Glutamatergic neuron (in vitro differentiated cells): Measurements from ENCODE around the gene QKI. TPM values are rescaled to one million over a fixed set of nuclear protein-coding genes. Genes with fewer than 3 reads are reported as not detected.

Source experiments
- DNase-seq: peaks from one replicate; pipeline ENCODE4 v3.0.0; 2022
- H3K27ac Mint-ChIP-seq: one replicate; pipeline ENCODE4 v1.8.0; 2020; ENCODE audit warnings: mild to moderate bottlenecking, mixed read lengths, inconsistent platforms; ENCODE audit not compliant: unreplicated experiment
- H3K27me3 Mint-ChIP-seq: one replicate; pipeline ENCODE4 v1.8.0; 2020; ENCODE audit warnings: mild to moderate bottlenecking, moderate library complexity, mixed read lengths, inconsistent platforms; ENCODE audit not compliant: unreplicated experiment
- H3K36me3 Mint-ChIP-seq: one replicate; pipeline ENCODE4 v1.8.0; 2020; ENCODE audit warnings: mild to moderate bottlenecking, mixed read lengths, inconsistent platforms; ENCODE audit not compliant: unreplicated experiment
- H3K4me1 Mint-ChIP-seq: one replicate; pipeline ENCODE4 v1.8.0; 2020; ENCODE audit warnings: mild to moderate bottlenecking, low read depth, mixed read lengths, inconsistent platforms; ENCODE audit not compliant: unreplicated experiment
- H3K4me3 Mint-ChIP-seq: one replicate; pipeline ENCODE4 v1.8.0; 2020; ENCODE audit warnings: mild to moderate bottlenecking, mixed read lengths, inconsistent platforms; ENCODE audit not compliant: unreplicated experiment
- H3K9me3 Mint-ChIP-seq: one replicate; pipeline ENCODE4 v1.8.0; 2020; ENCODE audit warnings: mild to moderate bottlenecking, moderate library complexity, mixed read lengths, inconsistent platforms; ENCODE audit not compliant: unreplicated experiment
- CTCF ChIP-seq: fragments of 200-600 bp; sonication (generic); IDR thresholded peaks from one replicate; pipeline ENCODE4 v1.5.0; 2021; ENCODE audit not compliant: partially characterized antibody, unreplicated experiment
- total RNA-seq: library from RNA; stranded (reverse); fragmentation: NEBNext Ultra II Directional; extraction: Animal tissue kit (Norgen Biotek cat#: 25700); gene quantifications from one replicate; pipeline ENCODE4 v1.2.1, GENCODE V29; 2021; ENCODE audit not compliant: unreplicated experiment

Gene QKI
- total RNA-seq, 1 donor from 2014 or later = 50.5 TPM

GRCh38 chr6:163543321-163543720 is 128.8 kb downstream of the QKI start:
- Mint-ChIP-seq H3K27me3 (no peaks in the 10 kb centered on the region), H3K4me1 (peaks cover 50% of the 10 kb centered on the region), H3K36me3 (no peaks in the 10 kb centered on the region), H3K27ac (peak overlapping the region; percentile 29), H3K9me3 (peaks cover 2% of the 10 kb centered on the region), H3K4me3 (peak overlapping the region; percentile 41)
- no peak for TF ChIP-seq CTCF
- no peak for DNase-seq

GRCh38 chr6:163545370-163545769 is 130.9 kb downstream of the QKI start:
- peak overlapping the region; percentile 64 for H3K27ac Mint-ChIP-seq
- no peak overlapping the region for H3K4me3 Mint-ChIP-seq
- no peaks in the 10 kb centered on the region for H3K9me3 Mint-ChIP-seq
- peaks cover 42% of the 10 kb centered on the region for H3K4me1 Mint-ChIP-seq
- no peak for DNase-seq
- H3K36me3 Mint-ChIP-seq = no peaks in the 10 kb centered on the region
- H3K27me3 Mint-ChIP-seq = peaks cover 4% of the 10 kb centered on the region
- no peak for TF ChIP-seq CTCF

GRCh38 chr6:163547287-163547686 is 132.8 kb downstream of the QKI start:
- Mint-ChIP-seq H3K4me1 (peaks cover 33% of the 10 kb centered on the region), H3K27ac (no peak overlapping the region), H3K4me3 (no peak overlapping the region)

GRCh38 chr6:163548624-163549023 is 134.1 kb downstream of the QKI start:
- Mint-ChIP-seq H3K27ac (no peak overlapping the region), H3K4me1 (peaks cover 24% of the 10 kb centered on the region), H3K27me3 (peaks cover 7% of the 10 kb centered on the region), H3K36me3 (no peaks in the 10 kb centered on the region), H3K4me3 (no peak overlapping the region), H3K9me3 (no peaks in the 10 kb centered on the region)
- DNase-seq = no peak
- no peak for TF ChIP-seq CTCF

More at GRCh38 chr6:163547287-163547686, 132.8 kb downstream of the QKI start:
- Mint-ChIP-seq H3K9me3 (no peaks in the 10 kb centered on the region), H3K36me3 (no peaks in the 10 kb centered on the region), H3K27me3 (peaks cover 4% of the 10 kb centered on the region)
- DNase-seq = no peak
- TF ChIP-seq CTCF = no peak

- DNase-seq = no peak
- Mint-ChIP-seq H3K36me3 (no peaks in the 10 kb centered on the region), H3K4me1 (peaks cover 7% of the 10 kb centered on the region), H3K27me3 (peaks cover 4% of the 10 kb centered on the region), H3K27ac (peak overlapping the region; percentile 60), H3K4me3 (no peak overlapping the region), H3K9me3 (no peaks in the 10 kb centered on the region)
- no peak for TF ChIP-seq CTCF
Measured at GRCh38 chr6:163554032-163554431, 139.5 kb downstream of the QKI start.
